Measurements from ENCODE around the gene ATG4A.

The ATG4A gene

GRCh38 chrX:108163333-108164082 is 71.9 kb downstream of the ATG4A start:
- DNase-seq = no peak
- in situ Hi-C loops (cut with MboI; ENCODE audit: low pct_unique_long_range_greater_than_20kb, low sequenced_read_pairs) = no loop called here

GRCh38 chrX:108165383-108166111 is 74.0 kb downstream of the ATG4A start:
- DNase-seq = peak; percentile 54
- in situ Hi-C loops (cut with MboI; ENCODE audit: low pct_unique_long_range_greater_than_20kb, low sequenced_read_pairs) = no loop called here

GRCh38 chrX:108167211-108167872 is 75.8 kb downstream of the ATG4A start:
- no peak for DNase-seq
- in situ Hi-C loops (cut with MboI; ENCODE audit: low pct_unique_long_range_greater_than_20kb, low sequenced_read_pairs) = no loop called here

GRCh38 chrX:108168961-108169740 is 77.6 kb downstream of the ATG4A start:
- DNase-seq = no peak
- in situ Hi-C loops (cut with MboI; ENCODE audit: low pct_unique_long_range_greater_than_20kb, low sequenced_read_pairs) = no loop called here

GRCh38 chrX:108169768-108170167 is 78.2 kb downstream of the ATG4A start:
- DNase-seq = no peak
- in situ Hi-C loops (cut with MboI; ENCODE audit: low pct_unique_long_range_greater_than_20kb, low sequenced_read_pairs) = no loop called here

GRCh38 chrX:108171671-108172070 is 80.1 kb downstream of the ATG4A start:
- DNase-seq = no peak
- in situ Hi-C loops (cut with MboI; ENCODE audit: low pct_unique_long_range_greater_than_20kb, low sequenced_read_pairs) = no loop called here

GRCh38 chrX:108173874-108174273 is 82.3 kb downstream of the ATG4A start:
- no peak for DNase-seq
- in situ Hi-C loops (cut with MboI; ENCODE audit: low pct_unique_long_range_greater_than_20kb, low sequenced_read_pairs) = no loop called here

- in situ Hi-C loops (cut with MboI; ENCODE audit: low pct_unique_long_range_greater_than_20kb, low sequenced_read_pairs) = no loop called here
- DNase-seq = no peak
Observed at GRCh38 chrX:108177351-108178142, 86.0 kb downstream of the ATG4A start.

- DNase-seq = no peak
- in situ Hi-C loops (cut with MboI; ENCODE audit: low pct_unique_long_range_greater_than_20kb, low sequenced_read_pairs) = no loop called here
Observed at GRCh38 chrX:108178143-108178498, 86.5 kb downstream of the ATG4A start.

GRCh38 chrX:108186811-108187210 is 95.2 kb downstream of the ATG4A start:
- in situ Hi-C loops (cut with MboI; ENCODE audit: low pct_unique_long_range_greater_than_20kb, low sequenced_read_pairs) = no loop called here
- no peak for DNase-seq

- no peak for DNase-seq
- in situ Hi-C loops (cut with MboI; ENCODE audit: low pct_unique_long_range_greater_than_20kb, low sequenced_read_pairs) = no loop called here
Observed at GRCh38 chrX:108198420-108198819, 106.8 kb downstream of the ATG4A start.

GRCh38 chrX:108199041-108199440 is 107.5 kb downstream of the ATG4A start:
- no peak for DNase-seq
- in situ Hi-C loops (cut with MboI; ENCODE audit: low pct_unique_long_range_greater_than_20kb, low sequenced_read_pairs) = no loop called here

- peak; percentile 53 for DNase-seq
- in situ Hi-C loops (cut with MboI; ENCODE audit: low pct_unique_long_range_greater_than_20kb, low sequenced_read_pairs) = no loop called here
Observed at GRCh38 chrX:108199691-108200090, 108.1 kb downstream of the ATG4A start.

GRCh38 chrX:108203540-108203939 is 112.0 kb downstream of the ATG4A start:
- DNase-seq = no peak
- in situ Hi-C loops (cut with MboI; ENCODE audit: low pct_unique_long_range_greater_than_20kb, low sequenced_read_pairs) = no loop called here

All from KBM-7 (cell line).